Astrocyte of the cerebellum (primary cell): ENCODE measurements around the gene LURAP1L.

Experiments
- DNase-seq: peaks from one replicate; pipeline ENCODE4 v3.0.0-alpha.2; 2011; ENCODE audit warnings: low read depth
- H3K4me3 ChIP-seq: 2 replicates; pipeline ENCODE4 v1.5.1; 2011; ENCODE audit warnings: mild to moderate bottlenecking, low read depth, low read length, moderate library complexity
- CTCF ChIP-seq: IDR thresholded peaks from 2 replicates; pipeline ENCODE4 v1.5.1; 2012; ENCODE audit warnings: low read length, low read depth, moderate library complexity, mild to moderate bottlenecking; ENCODE audit errors: missing control alignments
- in situ Hi-C: cut with HindIII; loops from 2 replicates; pipeline ENCODE4 v1.10.0; 2017; ENCODE audit warnings: low sequenced_read_pairs

Gene LURAP1L

GRCh38 chr9:12846035-12846434, 71.2 kb downstream of the LURAP1L start:
- H3K4me3 ChIP-seq = no peak overlapping the region
- in situ Hi-C loops = no loop called here
- no peak for DNase-seq
- no peak for TF ChIP-seq CTCF

GRCh38 chr9:12847561-12847960, 72.7 kb downstream of the LURAP1L start:
- DNase-seq = no peak
- TF ChIP-seq CTCF = no peak
- in situ Hi-C loops = no loop called here
- H3K4me3 ChIP-seq = no peak overlapping the region

GRCh38 chr9:12849486-12850003, 74.7 kb downstream of the LURAP1L start:
- no peak overlapping the region for H3K4me3 ChIP-seq
- no peak for DNase-seq
- no peak for TF ChIP-seq CTCF
- in situ Hi-C loops = no loop called here

- in situ Hi-C loops = no loop called here
- H3K4me3 ChIP-seq = no peak overlapping the region
- DNase-seq = no peak
- TF ChIP-seq CTCF = no peak
These were observed 76.7 kb downstream of the LURAP1L start for GRCh38 chr9:12851341-12852090.

GRCh38 chr9:12853051-12853450, 78.2 kb downstream of the LURAP1L start:
- TF ChIP-seq CTCF = no peak
- no peak for DNase-seq
- in situ Hi-C loops = no loop called here
- no peak overlapping the region for H3K4me3 ChIP-seq

- in situ Hi-C loops = no loop called here
- TF ChIP-seq CTCF = no peak
- no peak for DNase-seq
- H3K4me3 ChIP-seq = no peak overlapping the region
These were observed 79.4 kb downstream of the LURAP1L start for GRCh38 chr9:12854221-12854620.
